GM11168 (cell line): ENCODE data around the gene NDUFB7.
"Not testable (repeated sequence)": the region's sequence is repeated elsewhere in the genome, so short reads cannot be mapped to it uniquely, and the experiment has no call there.

ENCODE experiments used
- in situ Hi-C: fragments of 300-500 bp; cut with MboI; formaldehyde crosslinking; loops from one replicate; pipeline ENCODE4 v1.12.0; 2022; ENCODE audit warnings: low sequenced_read_pairs; ENCODE audit not compliant: unreplicated experiment

Gene NDUFB7

DNA sequence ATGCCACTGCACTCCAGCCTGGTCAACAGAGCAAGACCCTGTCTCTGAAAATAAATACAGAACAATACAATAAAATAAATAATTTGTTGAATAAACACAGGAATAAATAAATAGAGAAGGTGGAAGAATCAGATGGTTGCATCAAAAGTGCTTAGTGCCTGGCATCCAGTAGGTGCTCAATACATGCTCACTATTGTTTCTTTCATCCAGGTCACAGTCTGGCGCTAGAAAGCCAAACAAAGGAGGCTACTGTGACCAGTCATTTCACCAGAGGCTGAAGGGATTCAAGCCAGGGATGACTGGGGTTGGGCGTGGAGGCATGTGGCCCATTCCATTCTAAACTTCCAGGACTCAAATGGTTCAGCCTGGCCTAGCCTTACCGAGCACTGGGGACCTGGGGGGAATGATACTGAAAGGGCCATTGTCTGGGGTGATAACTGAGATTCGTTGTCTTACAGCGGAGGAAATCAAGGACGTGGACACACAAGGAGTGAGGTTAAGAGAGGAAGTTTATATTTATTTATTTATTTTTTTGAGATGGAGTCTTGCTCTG, 3.6 kb upstream of the NDUFB7 start:
- in situ Hi-C loops: no loop called here

DNA sequence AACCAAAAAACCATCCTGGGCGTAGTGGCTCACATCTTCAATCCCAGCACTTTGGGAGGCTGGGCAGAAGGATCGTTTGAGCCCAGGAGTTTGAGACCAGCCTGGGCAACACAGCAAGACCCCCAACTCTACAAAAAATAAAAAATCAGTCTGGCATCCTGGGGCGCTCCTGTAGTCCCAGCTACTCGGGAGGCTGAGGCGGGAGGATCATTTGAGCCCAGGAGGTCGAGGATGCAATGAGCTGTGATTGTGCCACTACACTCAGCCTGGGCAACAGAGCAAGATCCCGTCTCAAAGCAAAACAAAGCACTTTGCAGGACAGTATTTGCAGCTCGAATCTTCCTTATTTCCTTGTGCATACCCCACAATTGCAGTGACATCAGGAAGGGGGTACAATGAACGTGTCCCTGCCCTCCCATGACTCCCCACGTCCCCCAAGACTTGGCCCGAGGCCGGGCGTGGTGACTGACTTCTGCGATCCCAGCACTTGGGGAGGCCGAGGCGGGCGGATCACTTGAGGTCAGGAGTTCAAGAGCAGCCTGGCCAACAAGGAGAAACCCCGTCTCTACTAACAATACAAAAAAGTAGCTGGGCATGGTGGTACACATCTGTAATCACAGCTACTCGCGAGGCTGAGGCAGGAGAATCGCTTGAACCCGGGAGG, 870 bp downstream of the NDUFB7 start:
- in situ Hi-C loops: loop anchor here (5.0 kb wide), 1 partner anchor 116 kb away; no protein-coding TSS in a partner anchor

DNA sequence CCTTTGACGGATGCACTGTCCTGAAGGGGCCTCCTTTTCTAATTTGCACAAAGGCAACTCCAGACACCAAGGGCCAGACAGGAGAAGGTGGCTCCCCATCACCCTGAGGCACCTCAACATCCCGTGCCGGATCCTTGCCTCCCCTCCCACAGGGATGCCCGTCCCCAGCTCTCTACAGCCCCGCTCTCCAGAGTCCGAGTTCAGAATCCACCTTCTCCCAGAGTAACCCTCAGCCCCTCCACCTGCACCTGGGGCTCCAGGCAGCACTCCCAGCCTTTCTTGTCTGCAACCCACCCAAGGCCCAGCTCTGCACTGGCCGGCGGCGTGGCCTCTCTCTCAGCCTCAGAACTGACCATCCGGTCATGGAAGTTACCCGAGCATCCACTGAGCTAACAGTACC, 4.8 kb downstream of the NDUFB7 start:
- in situ Hi-C loops: no loop called here

DNA sequence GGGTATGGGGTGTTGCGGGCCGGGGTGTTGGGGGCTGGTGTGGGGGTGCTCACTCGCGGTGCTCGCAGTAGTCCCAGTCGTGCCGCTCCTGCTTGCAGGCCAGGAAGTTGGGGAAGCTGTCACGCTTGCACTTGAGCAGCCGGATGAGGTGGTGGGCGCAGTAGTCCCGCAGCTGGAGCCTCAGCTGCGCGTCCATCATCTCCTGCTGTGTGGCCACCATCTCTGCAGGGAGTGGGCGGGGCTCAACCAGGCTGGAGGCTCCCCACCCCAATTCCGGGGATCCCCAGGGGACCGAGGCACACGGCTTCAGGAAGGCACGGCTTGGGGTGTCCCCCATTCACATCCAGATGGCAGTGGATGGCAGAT, 5.2 kb downstream of the NDUFB7 start:
- in situ Hi-C loops: no loop called here

DNA sequence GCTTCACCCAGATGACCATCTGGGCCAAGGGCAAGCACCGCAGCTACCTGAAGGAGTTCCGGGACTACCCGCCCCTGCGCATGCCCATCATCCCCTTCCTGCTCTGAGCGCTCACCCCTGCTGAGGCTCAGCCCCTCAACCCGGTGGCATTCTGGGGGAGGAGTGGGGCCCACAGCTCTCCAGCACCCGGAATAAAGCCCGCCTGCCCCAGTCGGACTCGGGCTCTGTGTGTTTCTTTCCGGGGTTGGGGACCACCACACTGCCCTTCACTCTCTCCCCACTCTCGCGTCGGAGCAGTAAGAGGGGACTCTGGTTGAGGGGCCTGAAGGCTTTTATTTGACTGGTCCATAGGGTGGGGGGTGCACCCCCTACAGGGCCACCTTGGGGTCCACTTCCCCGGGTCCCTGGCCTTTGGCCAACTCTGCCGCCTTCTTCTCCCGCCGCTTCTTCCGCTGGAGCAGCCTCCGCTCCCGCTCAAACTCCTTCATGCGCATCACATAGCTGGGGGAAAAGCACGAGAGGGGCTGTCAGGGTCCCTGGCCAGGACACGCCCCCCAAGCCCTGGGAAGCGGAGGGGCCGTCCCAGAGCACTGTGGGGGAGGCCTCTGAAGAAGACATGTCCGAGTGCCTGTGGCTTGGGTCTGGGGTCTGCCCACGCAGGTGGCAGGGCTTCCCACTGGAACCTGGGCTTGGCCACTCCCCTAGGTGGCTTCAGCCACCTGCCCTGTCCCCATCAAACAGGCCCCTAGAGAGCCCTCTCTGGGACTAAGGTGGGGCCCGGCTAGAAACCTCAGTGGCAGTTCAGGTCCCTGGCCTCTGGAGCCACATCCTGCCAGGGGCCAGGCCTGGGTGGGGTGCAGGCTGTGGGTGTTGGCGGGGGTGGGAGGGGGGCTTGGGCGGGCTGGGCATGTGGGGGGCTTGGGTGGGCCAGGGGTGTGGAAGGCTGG, 5.8 kb downstream of the NDUFB7 start:
- in situ Hi-C loops: no loop called here

DNA sequence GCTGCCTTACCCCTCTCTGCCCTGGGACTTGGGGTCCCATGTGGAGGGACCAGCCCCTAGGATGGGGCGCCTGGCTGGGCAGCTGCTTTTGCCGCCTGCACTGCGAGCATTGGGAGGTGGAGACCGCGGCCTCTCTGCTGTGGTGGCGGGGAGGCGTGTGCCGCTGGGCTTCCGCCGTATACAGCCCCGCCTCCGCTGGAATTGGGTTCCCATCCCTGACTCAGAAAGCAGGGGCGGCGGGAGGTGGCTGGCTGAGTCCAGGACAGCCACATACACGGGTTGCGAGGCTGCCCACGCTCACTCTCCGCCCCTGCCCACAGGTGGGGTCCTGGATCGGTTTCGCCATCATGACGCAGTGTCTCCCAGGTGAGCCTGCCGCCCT, 6.6 kb downstream of the NDUFB7 start:
- in situ Hi-C loops: no loop called here

DNA sequence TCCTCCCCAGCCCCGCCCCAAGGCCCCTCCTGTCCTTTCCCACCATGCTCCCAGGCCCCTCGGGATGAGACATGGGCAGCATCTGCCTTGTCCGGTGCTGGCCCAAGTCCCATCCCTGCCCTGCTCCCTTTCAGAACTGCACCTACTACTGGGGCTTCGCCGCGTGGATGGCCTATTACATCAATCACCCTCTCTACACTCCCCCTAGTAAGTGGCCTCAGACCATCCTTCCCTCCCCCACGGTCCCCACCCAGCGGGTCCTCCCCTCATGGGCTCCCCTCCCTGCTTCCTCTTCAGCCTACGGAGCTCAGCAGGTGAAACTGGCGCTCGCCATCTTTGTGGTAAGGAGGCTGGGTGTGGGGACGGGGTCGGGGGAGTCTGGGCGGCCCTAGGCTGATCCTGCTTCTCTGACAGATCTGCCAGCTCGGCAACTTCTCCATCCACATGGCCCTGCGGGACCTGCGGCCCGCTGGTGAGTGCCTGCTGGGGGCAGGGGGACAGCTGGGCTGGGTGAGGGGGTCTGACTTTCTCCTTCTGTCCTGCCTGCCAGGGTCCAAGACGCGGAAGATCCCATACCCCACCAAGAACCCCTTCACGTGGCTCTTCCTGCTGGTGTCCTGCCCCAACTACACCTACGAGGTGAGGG, 7.1 kb downstream of the NDUFB7 start:
- in situ Hi-C loops: not testable (repeated sequence)

DNA sequence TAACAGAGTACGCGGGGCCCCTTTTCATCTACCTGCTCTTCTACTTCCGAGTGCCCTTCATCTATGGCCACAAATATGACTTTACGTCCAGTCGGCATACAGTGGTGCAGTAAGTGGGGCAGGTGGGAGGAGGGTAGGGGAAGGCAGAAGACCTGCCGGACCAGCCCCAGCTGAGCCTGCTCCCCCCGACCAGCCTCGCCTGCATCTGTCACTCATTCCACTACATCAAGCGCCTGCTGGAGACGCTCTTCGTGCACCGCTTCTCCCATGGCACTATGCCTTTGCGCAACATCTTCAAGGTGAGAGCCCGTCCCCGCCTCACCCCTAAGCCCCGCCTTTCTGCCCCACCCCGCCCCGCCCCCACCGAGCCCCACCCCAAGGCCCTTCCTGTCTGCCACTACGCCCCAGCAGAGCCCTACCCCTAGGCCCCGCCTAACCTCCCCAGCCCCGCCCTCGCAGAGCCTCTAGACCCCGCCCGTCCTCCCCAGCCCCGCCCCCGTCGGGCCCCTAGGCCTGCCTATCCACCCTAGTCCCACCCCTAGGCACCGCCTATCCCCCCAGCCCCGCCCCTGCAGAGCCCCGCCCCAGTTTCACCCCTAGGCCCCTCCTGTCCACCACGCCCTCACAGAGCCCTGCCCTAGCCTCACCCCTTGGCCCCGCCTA, 7.7 kb downstream of the NDUFB7 start:
- in situ Hi-C loops: no loop called here

DNA sequence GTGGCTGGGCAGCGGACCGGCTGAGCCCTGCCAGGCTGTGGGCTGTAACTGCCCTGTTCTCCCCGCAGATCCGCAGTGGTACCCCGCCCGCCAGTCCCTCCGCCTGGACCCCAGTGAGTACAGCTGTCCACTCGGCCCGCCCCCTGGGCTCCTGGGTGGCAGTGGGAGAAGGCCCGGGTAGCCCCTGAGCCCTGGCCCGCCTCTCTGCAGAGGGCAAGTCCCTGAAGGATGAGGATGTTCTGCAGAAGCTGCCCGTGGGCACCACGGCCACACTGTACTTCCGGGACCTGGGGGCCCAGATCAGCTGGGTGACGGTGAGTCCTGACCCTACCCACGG, 8.3 kb downstream of the NDUFB7 start:
- in situ Hi-C loops: no loop called here

DNA sequence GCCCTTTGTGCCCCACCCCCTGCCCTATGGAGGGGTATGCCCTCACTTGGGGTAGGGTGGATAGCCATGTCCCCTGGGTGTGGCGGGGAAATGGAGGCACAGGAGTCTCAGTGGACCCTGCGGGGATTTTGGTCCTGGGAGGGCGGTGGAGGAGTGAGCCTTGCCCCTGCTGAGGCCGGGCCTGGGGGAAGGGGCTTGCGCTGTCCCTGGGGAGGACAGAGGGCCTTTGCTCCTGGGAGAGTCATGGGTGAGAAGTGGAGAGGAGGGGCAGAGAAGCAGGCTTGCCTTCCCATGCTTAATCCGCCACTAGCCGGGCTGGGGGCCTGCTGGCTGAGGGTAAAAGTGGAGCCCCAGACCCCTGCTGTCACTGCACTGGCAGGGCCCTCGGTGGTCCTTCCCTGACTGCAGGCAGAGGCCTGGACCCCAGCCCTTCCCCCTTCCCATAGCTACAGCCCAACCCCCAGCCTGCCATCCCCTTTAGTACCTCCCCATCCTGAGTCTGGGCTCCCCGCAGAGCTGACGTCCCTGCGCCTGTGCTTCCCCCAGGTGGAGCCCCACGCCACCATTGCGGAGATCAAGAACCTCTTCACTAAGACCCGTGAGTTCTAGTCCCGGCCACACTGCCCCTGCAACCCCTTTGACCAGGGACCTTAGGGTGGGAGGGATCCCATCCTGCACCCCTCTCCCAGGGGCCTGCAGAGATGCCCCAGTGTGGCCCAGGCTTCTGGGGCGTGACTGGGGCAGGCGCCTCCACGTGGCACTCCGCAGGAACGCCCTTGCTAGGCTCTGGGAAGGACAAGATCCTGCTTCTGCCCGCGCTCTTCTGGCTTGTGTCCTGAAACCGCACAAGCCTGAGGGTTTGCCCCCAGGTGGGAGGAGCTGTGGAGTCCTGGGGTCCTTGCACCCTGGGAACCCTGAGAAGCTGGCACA, 8.9 kb downstream of the NDUFB7 start:
- in situ Hi-C loops: no loop called here

DNA sequence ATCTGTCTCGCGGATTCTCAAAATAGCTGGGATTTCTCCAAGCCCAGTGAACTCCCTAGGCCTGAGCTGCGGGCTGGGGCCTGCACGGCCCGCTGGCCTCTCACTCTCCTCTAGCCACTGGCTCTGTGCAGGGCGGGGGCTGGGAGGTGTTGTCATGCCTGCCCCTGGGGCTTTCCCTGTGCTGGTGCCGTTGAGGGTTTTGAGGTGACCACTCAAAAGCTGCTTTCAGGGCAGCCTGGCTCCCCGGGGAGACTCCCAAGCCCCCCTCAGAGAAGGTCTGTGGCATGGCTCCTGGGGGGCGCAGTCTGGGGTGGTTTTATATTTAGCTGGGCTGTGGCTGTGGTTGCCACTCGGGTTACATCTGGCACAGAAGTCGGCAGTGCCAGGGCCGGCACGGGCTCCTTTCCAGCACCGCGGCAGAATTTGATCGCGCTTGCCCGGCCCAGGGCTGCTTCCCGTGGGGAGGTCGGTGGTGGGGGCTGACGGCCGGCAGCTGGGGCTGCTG, 10.0 kb downstream of the NDUFB7 start:
- in situ Hi-C loops: no loop called here

DNA sequence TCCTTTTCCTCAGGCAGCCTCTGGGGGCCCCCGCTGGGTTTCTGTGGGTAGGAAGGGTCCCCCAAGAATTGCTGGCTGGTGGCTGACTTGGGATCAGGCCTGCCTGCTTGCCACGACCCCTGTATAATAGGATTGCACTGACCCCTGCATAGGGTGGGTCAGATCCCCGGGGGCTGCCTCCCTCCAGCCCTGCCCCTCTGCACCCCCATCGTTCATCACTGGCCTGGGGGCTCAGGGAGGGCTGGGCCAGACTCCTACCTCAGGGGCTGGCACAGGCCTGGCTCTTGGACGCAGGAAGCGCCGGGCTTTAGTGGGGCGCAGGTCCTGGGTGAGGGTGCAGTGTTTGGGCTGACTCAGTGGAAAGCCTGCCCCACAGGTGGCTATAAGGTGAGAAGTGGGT, 10.6 kb downstream of the NDUFB7 start:
- in situ Hi-C loops: no loop called here

DNA sequence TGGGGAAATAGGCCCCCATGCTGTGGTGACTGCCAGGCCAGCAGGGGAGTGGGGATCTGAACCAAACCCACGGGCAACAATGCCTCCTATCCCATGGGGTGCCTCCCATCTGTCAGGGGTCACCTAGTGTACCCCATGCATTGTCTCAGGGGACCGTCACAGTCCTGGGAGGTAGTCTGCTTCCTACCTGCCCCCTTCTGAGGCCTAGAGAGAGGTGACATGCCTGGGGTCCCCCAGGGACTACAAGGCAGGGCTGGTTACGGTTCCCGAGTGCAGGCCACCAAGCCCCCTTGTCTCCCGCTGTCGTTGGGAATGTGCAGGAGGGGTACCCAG, 11.1 kb downstream of the NDUFB7 start:
- in situ Hi-C loops: no loop called here

DNA sequence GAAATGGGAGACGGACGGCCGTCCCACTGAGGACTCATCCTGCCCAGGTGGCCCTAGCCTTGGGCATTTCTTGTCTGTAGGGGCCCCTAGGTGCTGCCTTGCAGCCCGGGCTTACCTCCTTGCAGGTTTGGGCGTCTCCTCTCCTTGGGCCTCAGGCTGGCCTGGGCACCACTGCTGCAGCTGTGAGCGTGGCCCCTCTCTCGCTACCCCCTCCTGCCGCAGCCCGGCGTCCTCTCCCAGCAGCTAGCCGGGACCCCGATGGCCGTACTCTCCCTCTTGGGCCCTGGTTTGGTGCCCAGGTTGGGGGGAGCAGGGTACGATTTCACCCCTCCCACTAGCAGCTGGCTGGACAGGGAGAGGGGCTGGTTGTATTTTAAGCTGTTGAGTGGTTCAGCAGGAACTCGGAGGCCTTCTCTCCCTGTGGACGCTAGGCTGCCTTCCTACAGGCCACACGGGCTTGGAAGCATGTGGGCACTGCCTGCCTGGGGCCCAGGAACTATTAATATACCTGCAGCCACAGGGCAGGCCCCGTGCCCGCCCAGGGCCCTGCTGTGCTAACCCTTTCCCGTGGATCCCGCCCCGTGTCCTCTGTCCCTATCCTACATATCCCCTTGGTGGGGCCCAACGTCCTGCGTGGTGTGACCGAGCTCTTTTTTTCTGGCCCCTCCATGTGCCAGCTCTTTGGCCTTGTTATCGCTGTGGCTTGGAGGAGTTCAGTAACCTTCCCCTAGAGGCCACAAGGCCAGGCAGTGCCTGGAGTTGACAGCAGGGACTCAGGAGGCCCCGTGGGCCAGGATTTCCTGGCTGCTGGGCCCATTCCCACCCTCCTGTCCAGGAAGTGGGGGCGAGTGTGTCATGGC, 11.7 kb downstream of the NDUFB7 start:
- in situ Hi-C loops: no loop called here

DNA sequence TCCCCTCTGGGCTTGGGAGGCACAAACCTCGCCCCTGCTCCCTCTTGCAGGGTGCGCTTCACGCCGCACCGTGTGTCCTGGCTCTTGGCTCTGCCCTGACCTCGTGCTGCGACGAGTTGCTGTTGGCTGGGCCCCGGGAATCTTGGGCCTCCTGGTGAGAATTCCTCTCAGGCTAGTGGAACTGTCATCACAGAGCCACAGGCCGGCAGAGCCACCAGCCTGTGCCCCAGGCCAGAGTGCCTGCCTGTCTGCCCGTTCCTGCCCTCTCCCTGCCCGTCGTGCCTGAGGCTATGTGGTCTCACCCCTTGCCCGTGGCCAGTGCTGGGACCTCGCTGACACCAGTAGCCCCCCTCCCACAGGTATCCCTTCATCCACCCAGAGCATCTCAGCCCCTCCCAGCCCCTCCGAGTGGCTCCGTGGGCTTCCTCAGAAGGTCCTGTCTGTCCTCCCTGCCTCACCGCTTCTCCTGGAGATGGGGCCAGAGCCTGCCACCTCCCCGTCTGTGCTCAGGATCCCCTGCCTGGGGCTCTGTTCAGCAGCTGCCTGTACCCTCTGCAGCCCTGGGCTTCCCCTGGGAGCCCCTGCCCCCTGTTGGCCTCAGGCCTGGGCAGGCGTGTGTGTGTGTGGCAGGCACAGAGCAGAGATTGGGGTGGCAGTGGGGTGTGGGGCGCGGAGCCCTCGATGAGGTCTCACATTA, 13.3 kb downstream of the NDUFB7 start:
- in situ Hi-C loops: no loop called here

DNA sequence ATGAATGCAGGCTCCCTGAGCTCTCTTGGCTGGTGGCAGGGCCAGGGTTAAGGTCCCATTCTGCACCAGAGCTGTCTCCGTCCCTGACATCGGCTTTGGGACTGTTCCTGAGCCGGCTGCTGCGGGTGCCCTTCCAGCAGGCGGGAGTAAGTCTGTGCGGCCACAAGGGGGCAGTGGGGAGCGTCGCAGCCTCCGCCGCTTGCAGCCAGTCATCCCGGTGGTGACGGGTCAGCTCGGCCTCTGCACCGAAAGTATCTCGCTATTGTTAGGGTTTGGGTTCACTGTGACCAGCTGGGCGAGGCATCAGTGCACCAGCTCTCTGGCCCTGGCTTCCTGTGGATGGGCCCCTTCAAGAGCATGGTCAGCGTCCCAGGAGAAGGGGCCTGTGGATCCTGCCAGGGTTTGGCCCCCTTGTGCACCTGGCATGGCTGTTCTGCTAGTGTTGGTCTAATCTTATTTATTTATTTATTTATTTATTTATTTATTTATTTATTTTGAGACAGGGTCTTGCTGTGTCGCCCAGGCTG, 15.1 kb downstream of the NDUFB7 start:
- in situ Hi-C loops: no loop called here

DNA sequence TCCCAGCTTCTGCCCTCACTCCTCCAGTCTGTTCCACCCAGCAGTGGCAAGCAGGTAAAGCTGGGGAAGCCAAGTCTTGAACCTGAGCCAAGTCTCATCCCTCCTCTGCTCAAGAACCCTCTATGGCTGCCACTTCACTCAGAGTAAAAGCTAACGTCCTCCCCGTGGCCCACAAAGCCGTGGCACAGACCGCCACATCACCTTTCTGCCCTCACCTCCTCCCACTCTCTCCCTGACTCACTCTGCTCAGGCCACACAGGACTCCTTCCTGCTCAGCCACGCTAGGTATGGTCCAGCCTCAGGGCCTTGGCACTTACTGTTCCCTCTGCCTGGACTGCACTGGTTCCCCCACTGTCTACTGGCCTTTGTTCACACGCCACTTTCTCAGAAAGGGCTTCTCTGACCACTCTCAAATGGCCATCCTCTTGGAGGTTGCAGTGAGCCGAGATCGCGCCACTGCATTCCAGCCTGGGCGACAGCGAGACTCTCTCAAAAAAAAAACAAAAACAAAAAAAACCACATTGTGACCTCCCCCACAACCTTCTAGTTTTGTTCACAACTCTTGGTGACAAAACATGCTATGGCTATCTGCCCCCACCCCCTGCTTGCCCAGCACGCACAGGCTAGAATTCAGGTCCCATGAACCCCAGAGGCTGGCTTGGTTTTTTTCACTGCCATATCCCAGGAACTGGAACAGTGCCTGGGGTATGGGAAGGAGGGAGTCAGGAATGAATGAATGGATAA, 15.8 kb downstream of the NDUFB7 start:
- in situ Hi-C loops: no loop called here
